ENCODE data around the gene DHDH. TPM values are rescaled to one million over a fixed set of nuclear protein-coding genes. Genes with fewer than 3 reads are reported as not detected.
"Not testable (repeated sequence)": the region's sequence is repeated elsewhere in the genome, so short reads cannot be mapped to it uniquely, and the experiment has no call there.

DHDH gene
- 0.32 TPM in 1 of 2 replicates, not detected in the other for total RNA-seq
- polyA plus RNA-seq (2012), result 0.26 TPM

DNA sequence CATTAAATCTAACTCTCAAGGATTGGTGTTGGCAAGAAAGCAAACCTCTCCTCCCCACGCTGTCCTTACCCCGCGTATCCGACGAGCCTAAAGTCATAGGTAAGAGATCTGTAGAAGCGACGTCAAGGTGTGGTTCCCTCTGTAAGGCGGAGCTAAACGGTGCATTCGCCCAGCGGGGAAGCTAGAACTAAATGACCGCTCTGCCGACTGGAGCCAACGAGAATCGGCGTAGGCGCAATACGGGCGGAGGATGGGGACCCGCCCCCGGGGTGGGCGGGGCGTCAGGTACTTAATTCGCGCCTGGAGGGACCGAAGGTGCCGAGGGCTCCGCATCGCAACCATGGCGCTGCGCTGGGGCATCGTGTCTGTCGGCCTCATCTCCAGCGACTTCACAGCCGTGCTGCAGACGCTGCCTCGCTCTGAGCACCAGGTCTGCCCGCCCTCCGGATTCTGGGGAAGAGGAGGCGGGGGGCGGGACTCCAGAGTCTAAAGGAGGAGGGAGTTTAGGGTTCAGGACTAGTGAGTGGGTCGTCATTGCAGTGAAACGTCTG lies at the start of gene DHDH:
Gene DHDH (plus strand): TSS at position 318 of the 551 bp plus-strand sequence. CDS start 23 bp downstream, at position 341.
- DNase-seq (ENCODE audit: low read depth), result peak; percentile 27

GRCh38 chr19:48883726-48884125 lies 49.8 kb upstream of the DHDH start:
- no peak for DNase-seq (ENCODE audit: low read depth)

GRCh38 chr19:48887861-48888612 lies 45.5 kb upstream of the DHDH start:
- DNase-seq (ENCODE audit: low read depth), result no peak

DNA sequence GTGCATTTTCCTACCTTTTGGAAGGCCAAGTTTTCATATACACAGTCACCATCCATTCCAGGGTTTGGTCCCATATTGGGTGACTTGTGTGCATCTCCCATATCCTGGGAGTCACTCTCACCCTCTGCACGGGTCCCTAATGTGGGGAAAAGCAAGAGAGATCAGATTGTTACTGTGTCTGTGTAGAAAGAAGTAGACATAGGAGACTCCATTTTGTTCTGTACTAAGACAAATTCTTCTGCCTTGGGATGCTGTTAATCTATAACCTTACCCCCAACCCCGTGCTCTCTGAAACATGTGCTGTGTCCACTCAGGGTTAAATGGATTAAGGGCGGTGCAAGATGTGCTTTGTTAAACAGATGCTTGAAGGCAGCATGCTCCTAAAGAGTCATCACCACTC lies 44.0 kb upstream of the DHDH start:
- not testable (repeated sequence) for DNase-seq (ENCODE audit: low read depth)

- DNase-seq (ENCODE audit: low read depth), result no peak
These were observed 42.9 kb upstream of the DHDH start for GRCh38 chr19:48890551-48890950.

DNA sequence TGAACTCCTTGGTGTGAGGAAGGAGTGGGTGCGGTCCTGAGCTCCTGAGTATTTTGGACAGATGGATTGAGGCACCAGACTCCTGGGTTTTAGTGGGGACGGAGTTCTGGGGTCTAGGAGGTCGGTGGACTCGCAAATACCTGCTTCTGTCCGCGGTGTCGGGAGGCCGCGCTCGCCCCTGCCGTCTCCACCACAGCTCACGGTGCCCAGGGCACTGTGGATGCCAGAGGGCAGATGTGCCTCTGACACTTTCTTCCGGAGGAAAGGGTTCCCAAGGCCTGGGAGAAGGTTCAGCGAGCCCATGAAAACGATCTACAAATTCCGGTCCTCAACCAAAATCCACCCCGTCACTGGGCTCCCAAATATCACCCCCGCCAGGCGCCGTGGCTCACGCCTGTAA lies 38.3 kb upstream of the DHDH start:
- no peak for DNase-seq (ENCODE audit: low read depth)

GRCh38 chr19:48896191-48896720 lies 37.2 kb upstream of the DHDH start:
- DNase-seq (ENCODE audit: low read depth), result no peak

DNA sequence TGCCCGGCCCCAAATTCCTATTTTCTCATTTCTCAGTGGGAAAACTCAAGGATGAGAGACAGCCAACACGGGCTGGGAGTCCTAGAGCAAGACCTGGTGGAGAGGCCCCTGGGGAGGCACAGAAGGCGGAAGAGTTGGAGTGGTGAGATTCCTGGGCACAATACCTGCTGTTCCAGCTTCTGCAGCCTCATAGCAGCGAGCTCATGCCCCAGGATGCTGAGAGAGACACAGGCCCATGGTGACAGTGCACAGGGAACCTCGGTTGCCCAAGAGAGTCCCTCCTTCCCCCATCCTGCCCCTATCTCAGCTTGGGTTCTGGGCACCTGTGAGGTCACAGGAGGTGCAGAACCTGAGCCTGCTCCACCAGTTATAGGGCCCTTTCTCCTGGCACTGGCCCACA lies 36.3 kb upstream of the DHDH start:
- no peak for DNase-seq (ENCODE audit: low read depth)

GRCh38 chr19:48899386-48899749 lies 34.1 kb upstream of the DHDH start:
- not testable (repeated sequence) for DNase-seq (ENCODE audit: low read depth)

- peak; percentile 98 for DNase-seq (ENCODE audit: low read depth)
These were observed 33.6 kb upstream of the DHDH start, which contains the start of gene NUCB1 for GRCh38 chr19:48899781-48900476. Gene NUCB1 (plus strand): TSS chr19:48900312. CDS start chr19:48900797, 485 bp downstream.

GRCh38 chr19:48900477-48901406 lies 32.8 kb upstream of the DHDH start:
- DNase-seq (ENCODE audit: low read depth), result peak; percentile 26

- DNase-seq (ENCODE audit: low read depth), result not testable (repeated sequence)
These were observed 31.2 kb upstream of the DHDH start for GRCh38 chr19:48902291-48902690.

DNA sequence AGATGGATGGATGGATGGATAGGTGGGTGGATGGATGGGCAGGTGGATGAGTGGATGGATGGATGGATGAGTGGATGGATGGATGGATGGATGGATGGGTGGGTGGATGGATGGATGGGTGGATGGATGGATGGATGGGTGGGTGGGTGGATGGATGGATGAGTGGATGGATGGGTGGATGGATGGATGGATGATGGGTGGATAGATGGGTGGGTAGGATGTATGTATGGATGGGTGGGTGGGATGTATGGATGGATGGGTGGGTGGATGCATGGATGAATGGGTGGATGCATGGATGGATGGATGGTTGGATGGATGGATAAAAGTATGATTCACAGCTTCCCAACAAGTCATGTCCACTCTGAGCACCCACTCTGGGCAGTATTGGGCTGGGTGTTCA lies 29.7 kb upstream of the DHDH start:
- DNase-seq (ENCODE audit: low read depth), result not testable (repeated sequence)

DNA sequence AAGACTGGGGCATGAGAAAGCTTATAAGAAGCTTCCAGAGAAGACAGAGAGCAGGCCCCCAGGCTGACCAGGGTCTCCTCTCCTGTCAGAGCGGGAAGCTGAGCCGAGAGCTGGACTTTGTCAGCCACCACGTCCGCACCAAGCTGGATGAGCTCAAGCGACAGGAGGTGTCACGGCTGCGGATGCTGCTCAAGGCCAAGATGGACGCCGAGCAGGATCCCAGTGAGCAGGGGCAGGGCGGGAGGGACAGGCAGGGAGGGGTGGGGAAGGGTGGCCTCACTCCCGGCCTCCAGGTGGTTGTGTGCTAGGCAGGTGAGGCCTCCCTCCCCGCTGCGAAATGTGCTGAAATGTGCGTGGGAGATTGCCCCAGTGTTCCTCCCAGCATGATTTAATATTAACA lies 27.8 kb upstream of the DHDH start:
- DNase-seq (ENCODE audit: low read depth), result no peak

DNA sequence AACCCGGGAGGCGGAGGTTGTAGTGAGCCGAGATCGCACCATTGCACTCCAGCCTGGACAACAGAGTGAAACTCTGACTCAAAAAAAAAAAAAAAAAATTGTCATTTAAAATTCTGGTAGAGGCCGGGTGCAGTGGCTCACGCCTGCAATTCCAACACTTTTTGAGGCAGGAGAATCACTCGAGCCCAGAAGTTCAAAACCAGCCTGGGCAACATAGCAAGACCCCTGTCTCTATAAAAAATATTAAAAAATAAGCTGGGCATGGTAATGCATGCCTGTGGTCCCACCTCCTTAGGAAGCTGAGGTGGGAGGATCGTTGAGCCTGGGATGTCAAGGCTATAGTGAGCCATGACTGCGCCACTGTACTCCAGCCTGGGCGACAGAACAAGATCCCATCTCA lies 27.2 kb upstream of the DHDH start:
- no peak for DNase-seq (ENCODE audit: low read depth)

DNA sequence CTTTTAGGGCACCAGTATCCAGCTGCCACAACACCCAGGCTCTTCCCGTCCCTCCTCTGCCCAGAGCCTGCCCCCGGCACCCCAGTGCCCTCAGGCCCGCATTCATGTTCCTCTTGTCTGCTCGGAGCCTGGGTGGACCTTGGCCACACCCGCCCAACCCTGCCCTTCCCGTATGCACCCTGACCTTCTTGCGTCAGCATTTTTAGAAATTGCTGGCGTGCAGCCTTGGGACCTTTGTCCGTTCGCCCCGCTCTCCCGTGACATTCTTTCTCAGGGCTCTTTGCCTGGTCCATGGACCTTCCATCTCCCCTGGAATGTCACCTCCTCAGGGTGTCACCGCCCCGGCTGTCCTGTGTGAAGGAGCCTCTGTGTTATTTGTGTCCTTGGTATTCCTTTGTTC lies 25.8 kb upstream of the DHDH start:
- DNase-seq (ENCODE audit: low read depth), result no peak

GRCh38 chr19:48909424-48910077 lies 23.9 kb upstream of the DHDH start:
- DNase-seq (ENCODE audit: low read depth), result not testable (repeated sequence)

DNA sequence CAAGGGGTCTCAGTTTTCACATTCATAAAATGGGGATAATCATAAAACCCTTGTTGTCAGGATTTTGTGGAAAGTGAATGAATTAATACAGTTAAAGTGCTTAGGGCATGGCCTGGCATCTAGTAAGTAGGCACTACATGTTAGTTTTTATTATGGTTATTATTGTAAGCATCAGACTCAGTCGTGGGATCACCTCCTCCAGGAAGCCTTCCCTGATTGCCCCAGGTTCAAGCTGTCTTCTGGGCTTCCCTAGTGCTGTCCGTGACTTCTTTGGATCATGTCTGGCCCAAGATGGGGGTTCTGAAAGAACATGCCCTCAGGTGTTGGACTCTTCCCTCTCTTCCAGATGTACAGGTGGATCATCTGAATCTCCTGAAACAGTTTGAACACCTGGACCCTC lies 22.7 kb upstream of the DHDH start:
- no peak for DNase-seq (ENCODE audit: low read depth)

- DNase-seq (ENCODE audit: low read depth), result no peak
These were observed 20.2 kb upstream of the DHDH start for GRCh38 chr19:48913114-48913889.

- no peak for DNase-seq (ENCODE audit: low read depth)
These were observed 19.3 kb upstream of the DHDH start for GRCh38 chr19:48914181-48914580.

Measured in myocyte (in vitro differentiated cells).